GM18526 (cell line): ENCODE data around the gene DNAAF6.

Source experiments
- POLR2A ChIP-seq: IDR thresholded peaks from 3 replicates; pipeline ENCODE4 v1.6.1; 2011; ENCODE audit not compliant: insufficient read length; ENCODE audit errors: extremely low read depth

The DNAAF6 gene

GRCh38 chrX:107272431-107272921 lies 66.1 kb downstream of the DNAAF6 start:
- no peak for TF ChIP-seq POLR2A

GRCh38 chrX:107273795-107274194 lies 67.4 kb downstream of the DNAAF6 start:
- no peak for TF ChIP-seq POLR2A

GRCh38 chrX:107288676-107289075 lies 82.3 kb downstream of the DNAAF6 start:
- no peak for TF ChIP-seq POLR2A

- TF ChIP-seq POLR2A, result no peak
Measured at GRCh38 chrX:107290019-107290418, 83.6 kb downstream of the DNAAF6 start.

- TF ChIP-seq POLR2A, result no peak
Measured at GRCh38 chrX:107293056-107293455, 86.6 kb downstream of the DNAAF6 start.
